Measurements from ENCODE around the gene CYS1.

DNA sequence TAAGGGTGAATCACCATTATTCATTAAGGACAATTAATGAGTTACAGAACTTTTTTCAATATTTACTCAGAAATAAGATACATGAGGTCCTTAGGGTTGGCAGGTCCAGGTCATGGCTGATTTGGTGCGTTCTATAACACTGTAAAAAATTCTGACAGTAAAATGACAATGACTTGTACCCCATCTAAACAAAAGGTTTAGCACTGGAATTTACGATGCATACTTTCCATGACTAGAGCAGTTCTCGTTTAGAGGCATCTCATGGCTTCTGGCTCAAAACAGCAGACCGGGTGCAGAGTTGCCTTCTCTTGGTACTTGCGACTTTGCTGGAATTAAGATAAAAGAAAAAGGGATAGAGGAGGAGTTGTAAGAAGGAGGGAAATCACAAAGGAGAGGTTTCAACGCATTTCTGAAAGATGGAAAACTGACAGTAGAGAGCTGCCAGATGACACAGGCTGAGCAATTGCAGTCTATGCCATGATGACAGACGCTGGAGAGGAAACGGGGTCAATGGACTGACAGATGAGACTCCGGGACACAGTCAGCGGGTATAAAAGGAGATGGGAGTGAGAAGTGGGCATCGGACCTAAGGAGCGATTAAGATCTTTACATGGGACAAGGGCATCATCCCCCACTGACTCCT, 4.1 kb upstream of the CYS1 start:
- TF ChIP-seq POLR2AphosphoS5 (IDR thresholded peaks at IDR 0.05) (no peak), CTCF (IDR thresholded peaks at IDR 0.05; ENCODE audit: poor library complexity, severe bottlenecking) (no peak), EZH2 (IDR thresholded peaks at IDR 0.05; ENCODE audit: borderline replicate concordance, insufficient read depth, low read length, poor library complexity, severe bottlenecking) (no peak), EP300 (conservative IDR thresholded peaks at IDR 0.05; ENCODE audit: poor library complexity, severe bottlenecking) (no peak), SMC3 (conservative IDR thresholded peaks at IDR 0.05; ENCODE audit: poor library complexity) (no peak)

Data from neural cell (in vitro differentiated cells).